Forelimb muscle (tissue), 1 donor: ENCODE results near the gene P3H3. TPM values are rescaled to one million over a fixed set of nuclear protein-coding genes. Genes with fewer than 3 reads are reported as not detected.

Source experiments
- DNase-seq: peaks from one replicate; pipeline ENCODE4 v3.0.0-alpha.2; 2013; ENCODE audit warnings: low read depth
- polyA plus RNA-seq: library from polyadenylated mRNA; unstranded; fragments of 120-200 nt; gene quantifications from one replicate; pipeline ENCODE4 v1.2.1, GENCODE V29; 2013; ENCODE audit not compliant: insufficient read length

The P3H3 gene
- 40.3 TPM for polyA plus RNA-seq

GRCh38 chr12:6827982-6828780 lies at the start of gene P3H3:
Gene P3H3, plus strand, starts transcription at chr12:6828407. Its CDS starts 34 bp downstream, at chr12:6828441.
- peak; percentile 29 for DNase-seq

GRCh38 chr12:6778574-6779550 lies 49.3 kb upstream of the P3H3 start:
- peak; percentile 87 for DNase-seq

- DNase-seq: no peak
Observed at GRCh38 chr12:6779708-6780432, 48.3 kb upstream of the P3H3 start.

- DNase-seq: no peak
Observed at GRCh38 chr12:6780573-6780972, 47.6 kb upstream of the P3H3 start.

- DNase-seq: no peak
Observed at GRCh38 chr12:6782119-6782518, 46.1 kb upstream of the P3H3 start.

- DNase-seq: no peak
Observed at GRCh38 chr12:6782850-6783566, 45.2 kb upstream of the P3H3 start.

GRCh38 chr12:6783828-6784227 lies 44.4 kb upstream of the P3H3 start:
- DNase-seq: no peak

GRCh38 chr12:6784296-6784695 lies 43.9 kb upstream of the P3H3 start:
- no peak for DNase-seq

- DNase-seq: no peak
Observed at GRCh38 chr12:6784761-6785160, 43.4 kb upstream of the P3H3 start.

- DNase-seq: no peak
Observed at GRCh38 chr12:6786416-6787094, 41.7 kb upstream of the P3H3 start.

GRCh38 chr12:6787309-6787708 lies 40.9 kb upstream of the P3H3 start:
- DNase-seq: no peak

GRCh38 chr12:6788972-6789924 lies 39.0 kb upstream of the P3H3 start, which contains the start of gene CD4:
Gene CD4, plus strand, starts transcription at chr12:6789528. Its CDS starts 10,611 bp downstream, at chr12:6800139.
- DNase-seq: no peak

- no peak for DNase-seq
Observed at GRCh38 chr12:6790496-6791150, 37.6 kb upstream of the P3H3 start.

GRCh38 chr12:6791931-6792520 lies 36.2 kb upstream of the P3H3 start:
- DNase-seq: no peak

GRCh38 chr12:6792522-6793201 lies 35.5 kb upstream of the P3H3 start:
- DNase-seq: no peak

- DNase-seq: no peak
Observed at GRCh38 chr12:6795088-6795487, 33.1 kb upstream of the P3H3 start.

- no peak for DNase-seq
Observed at GRCh38 chr12:6796576-6796975, 31.6 kb upstream of the P3H3 start.

- no peak for DNase-seq
Observed at GRCh38 chr12:6799147-6799546, 29.1 kb upstream of the P3H3 start.
